H54 (cell line): ENCODE results near the gene MYO1D.
A peak's percentile ranks its signal among the peaks of the same experiment; 100 is the strongest.
"Not testable (repeated sequence)": the region's sequence is repeated elsewhere in the genome, so short reads cannot be mapped to it uniquely, and the experiment has no call there.

Experiments
- DNase-seq: peaks from one replicate; pipeline ENCODE4 v3.0.0; 2011; ENCODE audit warnings: low spot score, mixed read lengths; ENCODE audit not compliant: insufficient read length
- FAIRE-seq: peaks from 3 replicates; lab custom pipeline; 2011; peaks lifted over from hg19 to GRCh38; lab: Jason Lieb, UNC
- POLR2A ChIP-seq: IDR thresholded peaks from 2 replicates; pipeline ENCODE4 v1.6.1; 2011; ENCODE audit warnings: low read depth, mild to moderate bottlenecking, low read length

Gene MYO1D

DNA sequence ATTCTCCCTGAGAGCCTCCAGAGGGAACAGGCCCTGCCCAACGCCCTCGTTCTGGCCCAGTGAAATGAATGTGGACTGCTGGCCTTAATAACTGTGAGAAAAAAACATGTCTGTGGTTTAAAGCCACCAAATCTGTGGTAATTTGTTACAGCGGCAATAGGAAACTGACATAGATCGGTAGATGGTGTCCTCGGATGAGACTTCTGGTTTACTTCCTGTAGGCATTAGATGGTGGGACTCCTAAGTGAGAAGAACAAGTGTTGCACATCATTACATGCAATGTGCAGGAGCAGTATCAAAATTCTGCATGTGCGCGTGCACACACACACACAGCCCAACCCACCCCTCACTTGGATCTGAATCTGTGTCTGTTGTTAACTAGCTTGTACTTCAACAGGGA is 348.1 kb downstream of the MYO1D start:
- no peak for DNase-seq
- TF ChIP-seq POLR2A, result no peak
- FAIRE-seq, result no peak

DNA sequence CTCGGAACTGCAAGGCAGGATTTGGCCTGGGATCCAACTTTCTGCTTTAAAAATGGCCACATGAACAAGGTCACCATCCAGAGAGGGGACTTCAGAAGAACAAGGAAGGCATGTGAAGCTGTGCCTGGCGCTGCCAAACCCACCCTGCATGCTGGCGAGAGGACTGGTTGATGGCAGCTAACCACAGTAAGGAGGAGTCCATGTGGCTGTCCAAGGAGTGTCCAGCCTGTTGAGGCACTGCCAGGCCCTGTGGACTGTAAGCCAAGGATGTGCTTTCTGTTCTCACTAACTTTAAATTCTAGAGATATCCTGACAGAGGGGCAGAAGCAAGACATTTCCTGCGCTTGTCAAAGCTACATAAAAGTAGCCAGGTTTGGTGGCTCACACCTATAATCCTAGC is 349.8 kb downstream of the MYO1D start:
- no peak for DNase-seq
- no peak for TF ChIP-seq POLR2A
- FAIRE-seq, result no peak

DNA sequence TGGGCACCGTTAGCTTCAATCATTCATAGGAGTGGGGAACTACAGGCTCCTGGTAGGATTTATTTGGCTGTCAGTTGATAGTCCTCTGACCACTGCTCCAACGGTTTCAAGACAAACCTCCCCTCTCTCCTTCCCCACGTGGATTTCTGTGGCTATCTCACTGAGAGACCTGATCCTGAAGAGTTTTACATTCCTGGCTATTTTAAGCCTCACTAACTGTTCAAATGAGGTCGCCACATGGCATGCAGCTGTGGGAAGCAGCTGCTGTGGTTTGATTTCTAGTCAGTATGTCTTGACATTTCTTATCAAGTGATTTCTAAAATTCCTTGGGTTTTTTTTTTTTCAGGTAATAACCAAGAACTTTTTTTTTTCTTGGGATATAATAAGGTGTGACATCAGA is 351.8 kb downstream of the MYO1D start:
- no peak for DNase-seq
- FAIRE-seq, result no peak
- no peak for TF ChIP-seq POLR2A

DNA sequence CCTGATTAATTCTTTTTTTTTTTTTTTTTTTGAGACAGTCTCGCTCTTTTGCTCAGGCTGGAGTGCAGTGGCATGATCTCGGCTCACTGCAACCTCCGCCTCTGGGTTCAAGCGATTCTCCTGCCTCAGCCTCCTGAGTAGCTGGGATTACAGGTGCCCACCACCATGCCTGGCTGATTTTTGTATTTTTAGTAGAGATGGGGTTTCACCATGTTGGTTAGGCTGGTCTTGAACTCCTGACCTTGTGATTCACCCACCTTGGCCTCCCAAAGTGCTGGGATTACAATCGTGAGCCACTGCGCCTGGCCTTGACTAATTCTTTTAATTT is 352.4 kb downstream of the MYO1D start:
- FAIRE-seq, DNase-seq: not testable (repeated sequence)

DNA sequence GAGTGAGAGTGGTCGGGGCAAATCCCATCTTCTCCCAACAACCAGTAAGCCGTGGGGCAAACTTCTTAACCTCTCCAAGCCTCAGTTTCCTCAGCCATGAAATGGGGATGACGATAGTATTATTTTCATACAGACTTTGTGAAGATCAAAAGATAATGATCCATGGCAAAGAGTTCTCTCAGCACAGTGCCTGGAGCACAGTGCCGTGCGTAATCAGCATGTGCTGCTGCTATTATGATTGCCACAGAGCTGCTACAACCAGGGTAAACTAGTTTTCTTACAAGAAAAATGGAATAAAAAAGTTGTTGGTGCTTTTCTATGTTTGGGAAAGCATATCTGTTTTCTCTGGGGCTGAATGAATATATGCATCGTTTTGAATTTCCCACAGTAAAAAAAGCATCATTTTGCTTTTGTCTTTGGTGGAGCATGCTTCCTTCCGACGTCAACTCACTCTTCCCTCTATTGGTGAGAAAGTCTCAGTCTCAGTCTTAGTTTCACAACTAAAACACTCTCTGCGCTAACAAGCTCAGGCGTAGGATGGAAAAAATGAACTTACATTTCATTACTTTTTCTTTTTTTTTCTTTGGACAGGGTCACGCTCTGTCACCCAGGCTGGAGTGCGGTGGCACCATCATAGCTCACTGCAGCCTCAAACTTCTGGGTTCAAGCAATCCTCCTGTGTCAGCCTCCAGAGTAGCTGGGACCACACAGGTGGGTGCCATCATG is 352.9 kb downstream of the MYO1D start:
- DNase-seq, result no peak
- TF ChIP-seq POLR2A, result no peak
- no peak for FAIRE-seq

DNA sequence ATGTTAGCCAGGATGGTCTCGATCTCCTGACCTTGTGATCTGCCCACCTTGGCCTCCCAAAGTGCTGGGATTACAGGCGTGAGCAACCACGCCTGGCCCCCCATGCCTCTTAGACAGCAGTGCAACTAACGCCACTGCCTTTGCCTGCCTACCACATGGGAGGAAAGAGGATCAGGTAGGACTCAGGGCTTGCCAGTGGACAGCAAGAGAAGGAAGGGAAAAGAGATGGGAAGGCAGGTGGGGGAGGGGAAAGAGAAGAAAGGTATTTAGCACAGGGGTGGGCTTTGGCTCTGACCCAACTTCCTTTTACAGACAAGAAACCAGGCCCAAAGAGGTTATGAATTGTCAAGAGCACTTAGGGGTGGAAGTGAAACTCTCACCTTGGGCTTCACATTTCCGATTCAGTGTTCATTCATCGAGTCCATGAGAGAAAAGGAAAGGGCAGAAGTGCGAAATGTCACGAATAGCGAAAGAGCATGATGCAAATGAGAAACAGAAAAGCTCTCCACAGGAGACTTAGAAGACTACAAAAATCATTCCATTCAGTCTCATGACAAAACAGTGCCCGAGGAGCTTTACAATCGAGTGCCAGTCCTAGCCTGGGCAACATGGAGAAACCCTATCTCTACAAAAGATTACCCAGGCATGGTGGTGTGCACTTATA is 353.8 kb downstream of the MYO1D start:
- DNase-seq (no peak), FAIRE-seq (no peak)
- no peak for TF ChIP-seq POLR2A

DNA sequence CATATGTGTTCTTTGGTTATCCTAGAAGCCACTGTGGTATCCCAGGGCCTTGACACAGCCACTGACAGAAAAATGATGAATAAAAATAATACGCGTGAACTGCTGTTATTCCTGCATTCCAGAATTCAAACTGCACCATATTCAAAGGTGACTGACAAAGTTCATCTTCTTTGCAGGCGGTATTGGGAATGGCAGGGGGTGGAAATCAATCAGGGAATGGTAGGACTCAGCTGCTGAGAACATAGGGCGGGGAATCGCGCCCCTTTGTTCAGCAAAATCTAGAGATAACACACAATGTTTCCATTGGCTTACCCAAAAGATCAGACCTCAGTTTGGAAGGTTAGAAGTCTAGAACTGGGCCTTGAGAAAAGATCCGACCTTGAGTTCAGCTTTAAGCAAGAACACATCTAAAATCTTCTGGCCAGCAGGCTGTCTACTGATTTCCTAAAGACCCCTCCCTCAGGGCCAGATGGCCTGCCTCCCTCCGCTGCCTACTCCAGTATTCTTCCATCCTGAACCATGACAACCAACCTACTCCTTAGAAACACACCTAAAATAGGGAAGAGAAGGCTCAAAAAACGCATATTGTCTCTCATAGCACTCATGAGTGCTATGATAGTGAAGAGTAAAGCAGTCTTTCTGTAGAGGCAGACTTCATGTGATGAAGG is 356.1 kb downstream of the MYO1D start:
- TF ChIP-seq POLR2A, result no peak
- no peak for FAIRE-seq

DNA sequence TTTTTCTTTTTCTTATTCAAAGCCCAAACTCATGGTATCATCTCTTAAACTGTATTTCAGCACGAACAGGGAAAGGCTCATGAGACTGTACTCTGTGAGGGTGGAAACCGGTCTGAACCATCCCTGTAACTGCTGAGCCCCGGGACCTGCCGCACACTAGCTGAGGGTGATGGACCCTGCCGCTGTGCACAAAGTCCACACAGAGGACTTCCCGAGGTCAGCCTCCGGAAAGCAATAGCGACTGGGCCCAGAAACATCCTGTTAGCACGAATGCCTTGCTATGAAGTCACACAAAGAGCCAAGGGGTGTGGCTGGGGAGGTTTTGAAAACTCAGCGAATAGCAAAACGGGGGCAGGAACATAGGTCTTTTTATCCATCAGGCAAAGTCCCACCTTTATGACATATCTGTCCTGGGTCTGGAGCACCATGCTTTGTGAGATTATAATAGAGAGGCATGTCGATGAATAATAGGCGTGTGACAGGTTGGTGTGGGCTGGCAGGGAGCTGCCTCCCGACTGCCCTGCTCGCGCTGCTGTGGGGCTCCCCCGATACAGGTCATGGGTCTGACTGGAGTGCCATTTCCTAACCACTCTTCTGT is 356.7 kb downstream of the MYO1D start:
- DNase-seq (no peak), FAIRE-seq (no peak)
- no peak for TF ChIP-seq POLR2A

More for the DNA sequence above, 356.1 kb downstream of the MYO1D start:
- DNase-seq, result no peak

DNA sequence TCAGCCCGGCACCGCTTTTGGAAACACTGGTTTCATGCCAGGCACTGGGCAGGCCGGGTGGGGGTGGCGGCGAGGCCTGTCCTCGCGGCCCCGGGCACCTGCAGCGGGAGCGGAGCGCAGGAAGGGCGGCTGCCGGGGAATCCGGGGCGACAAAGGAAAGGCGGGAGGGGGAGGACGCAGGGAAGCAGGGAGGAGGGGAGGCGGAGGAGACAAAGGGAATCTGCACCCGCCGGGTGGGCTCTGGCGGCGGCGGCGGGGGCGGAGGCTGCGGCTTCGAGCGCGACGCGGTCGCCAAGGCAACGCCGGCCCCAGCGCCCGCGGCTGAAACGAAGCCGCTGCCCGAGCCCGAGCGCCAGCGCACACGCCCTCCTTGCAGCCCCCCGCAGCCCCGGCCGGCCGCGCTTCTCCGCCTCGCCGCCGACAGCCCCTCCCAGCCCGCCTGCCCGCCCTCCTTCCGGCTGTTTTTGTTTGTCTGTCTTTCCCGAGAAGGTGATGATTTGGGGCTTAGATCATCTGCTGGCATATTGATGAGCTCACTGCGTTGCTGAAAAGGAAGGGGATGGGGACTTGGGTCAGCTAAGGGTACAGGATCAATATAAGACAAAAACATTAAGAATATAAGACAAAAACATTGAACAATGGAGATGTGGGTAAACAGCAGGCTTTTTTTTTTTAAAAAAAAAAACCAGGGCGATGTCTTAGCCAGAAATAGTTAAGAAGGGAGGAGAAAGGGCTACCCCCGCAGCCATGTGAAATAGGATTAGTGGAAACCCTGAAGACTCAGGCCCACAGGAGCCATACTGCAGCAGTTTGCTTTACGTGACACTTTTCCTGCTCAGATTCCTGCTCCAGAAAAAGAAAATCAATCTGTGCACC is 357.5 kb downstream of the MYO1D start:
- DNase-seq (no peak), FAIRE-seq (no peak)
- 0 out of 2 replicates have a peak, but pooled peaks have one; percentile 22 for TF ChIP-seq POLR2A

DNA sequence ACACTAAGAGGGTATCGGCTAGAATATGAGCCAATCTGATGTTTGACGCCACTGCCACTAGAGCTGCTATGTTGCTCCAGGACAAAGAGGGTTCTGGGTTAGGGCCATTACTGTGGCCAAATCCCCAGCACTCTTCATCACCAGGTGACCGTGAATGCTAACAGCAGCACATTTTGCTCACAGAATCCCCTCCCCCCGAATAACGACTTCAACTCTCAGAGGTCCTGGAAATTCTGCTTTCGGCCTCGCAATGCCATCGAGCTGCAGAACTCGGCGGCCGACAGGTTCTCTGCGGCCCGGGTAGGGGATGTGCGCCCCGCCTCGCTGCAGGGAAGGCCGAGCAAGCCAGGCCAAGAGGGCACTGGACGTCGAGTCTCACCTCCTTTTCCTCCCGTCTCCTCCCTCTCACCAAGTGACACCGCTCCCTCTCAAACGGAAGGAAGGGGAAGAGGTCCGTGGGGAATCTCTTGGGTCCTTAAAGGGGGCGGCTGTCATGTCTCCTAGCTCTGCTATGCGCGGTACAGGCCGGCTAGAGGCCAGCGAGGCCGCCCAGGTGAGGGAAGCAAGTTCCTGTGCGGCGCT is 358.2 kb downstream of the MYO1D start:
- no peak for TF ChIP-seq POLR2A
- FAIRE-seq, result no peak
- DNase-seq, result no peak

DNA sequence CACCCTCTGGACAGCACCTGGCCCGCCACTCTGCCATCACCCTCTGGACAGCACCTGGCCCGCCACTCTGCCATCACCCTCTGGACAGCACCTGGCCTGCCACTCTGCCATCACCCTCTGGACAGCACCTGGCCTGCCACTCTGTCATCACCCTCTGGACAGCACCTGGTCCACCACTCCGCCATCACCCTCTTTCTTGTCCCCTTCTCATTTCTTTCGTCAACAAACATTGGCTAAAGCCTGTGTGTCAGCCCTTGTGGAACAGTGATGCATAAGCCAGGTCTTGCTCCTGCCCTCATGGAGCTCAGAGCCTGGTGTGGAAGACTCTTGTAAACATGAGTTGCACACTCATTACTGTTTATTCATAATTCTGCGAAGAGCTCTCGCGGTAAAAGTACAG is 358.9 kb downstream of the MYO1D start:
- no peak for TF ChIP-seq POLR2A
- no peak for FAIRE-seq
- no peak for DNase-seq

DNA sequence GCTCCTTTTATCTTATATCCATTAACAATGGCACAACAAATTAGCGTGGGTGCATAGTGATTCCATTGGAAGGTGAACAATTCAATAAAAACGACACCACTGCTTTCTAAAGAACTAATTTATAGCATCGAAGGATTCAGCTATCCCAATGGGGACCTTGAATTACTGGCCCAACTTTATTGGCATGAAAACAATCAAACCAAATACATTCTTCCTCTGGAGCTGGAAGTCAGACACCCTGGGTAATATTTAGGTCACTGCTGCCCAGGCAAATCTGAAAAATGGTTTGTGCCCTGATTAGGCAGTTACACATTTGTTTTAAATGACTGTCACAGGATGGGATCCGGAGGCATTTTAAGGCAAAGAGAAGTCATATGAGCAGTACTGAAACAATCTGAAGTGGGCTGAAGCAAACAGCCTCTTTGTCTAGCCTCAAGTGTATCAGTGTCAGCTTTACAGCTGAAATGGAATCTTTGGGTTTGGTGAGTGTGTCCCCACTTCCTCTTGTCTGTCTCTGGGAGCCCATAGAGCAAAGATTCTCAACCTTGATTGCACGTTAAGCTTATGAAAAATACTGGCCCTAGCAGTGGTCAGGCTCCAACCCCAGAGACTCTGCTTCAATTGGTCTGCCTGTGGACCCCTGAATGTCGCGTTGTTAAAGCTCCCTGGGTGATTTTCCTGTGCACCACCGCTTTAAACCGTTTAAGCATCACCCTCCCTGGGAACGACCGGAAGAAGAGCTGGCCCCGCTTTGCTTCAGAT is 359.8 kb downstream of the MYO1D start:
- DNase-seq (no peak), FAIRE-seq (no peak)
- TF ChIP-seq POLR2A, result no peak

DNA sequence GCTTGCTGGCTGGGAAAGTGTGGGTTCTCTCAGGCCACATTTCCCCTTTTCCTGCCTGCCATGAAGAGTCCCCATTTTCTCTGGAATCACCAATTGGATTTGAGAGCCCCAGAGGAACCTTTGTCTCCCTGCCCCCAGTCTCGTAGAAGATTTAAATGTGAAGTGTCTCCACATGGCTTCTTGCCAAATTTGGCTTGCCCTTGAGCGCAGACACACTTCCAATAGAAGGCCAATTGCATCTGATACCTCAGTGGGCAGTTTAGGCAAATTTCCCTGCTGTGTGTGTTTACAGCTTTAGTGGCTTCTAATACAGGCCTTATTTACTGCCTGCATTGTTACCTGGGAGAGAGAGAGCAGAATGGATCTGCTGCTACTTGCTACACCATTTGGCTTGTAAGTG is 360.5 kb downstream of the MYO1D start:
- no peak for DNase-seq
- no peak for TF ChIP-seq POLR2A

More for the DNA sequence above, 360.5 kb downstream of the MYO1D start:
- no peak for FAIRE-seq
